Measurements from ENCODE around the gene SPEN. TPM values are rescaled to one million over a fixed set of nuclear protein-coding genes. Genes with fewer than 3 reads are reported as not detected.

The SPEN gene
- total RNA-seq, 1 donor from 2014 or later, result 24.0 TPM

- no peak for TF ChIP-seq CTCF (IDR thresholded peaks at IDR 0.05; ENCODE audit: insufficient read depth, low read length, poor library complexity, severe bottlenecking)
- Histone ChIP-seq H3K4me3 (ENCODE audit: low read depth, low read length) (no peak overlapping the region), H3K36me3 (ENCODE audit: control insufficient read depth, insufficient read depth, low read length) (no peaks in the 10 kb centered on the region), H3K27me3 (ENCODE audit: control insufficient read depth, insufficient read depth, low read length) (no peaks in the 10 kb centered on the region)
- DNase-seq (ENCODE audit: low read depth), result no peak
These were observed 15.8 kb downstream of the SPEN start for GRCh38 chr1:15863156-15863901.

GRCh38 chr1:15866721-15867201 is 19.3 kb downstream of the SPEN start:
- Histone ChIP-seq H3K36me3 (ENCODE audit: control insufficient read depth, insufficient read depth, low read length) (no peaks in the 10 kb centered on the region), H3K27me3 (ENCODE audit: control insufficient read depth, insufficient read depth, low read length) (no peaks in the 10 kb centered on the region), H3K4me3 (ENCODE audit: low read depth, low read length) (no peak overlapping the region)
- no peak for DNase-seq (ENCODE audit: low read depth)
- no peak for TF ChIP-seq CTCF (IDR thresholded peaks at IDR 0.05; ENCODE audit: insufficient read depth, low read length, poor library complexity, severe bottlenecking)

GRCh38 chr1:15867288-15867687 is 19.8 kb downstream of the SPEN start:
- DNase-seq (ENCODE audit: low read depth), result no peak
- H3K36me3 ChIP-seq (ENCODE audit: control insufficient read depth, insufficient read depth, low read length), result no peaks in the 10 kb centered on the region
- no peaks in the 10 kb centered on the region for H3K27me3 ChIP-seq (ENCODE audit: control insufficient read depth, insufficient read depth, low read length)

GRCh38 chr1:15869413-15869812 is 21.9 kb downstream of the SPEN start:
- H3K4me3 ChIP-seq (ENCODE audit: low read depth, low read length), result no peak overlapping the region
- TF ChIP-seq CTCF (IDR thresholded peaks at IDR 0.05; ENCODE audit: insufficient read depth, low read length, poor library complexity, severe bottlenecking), result no peak
- no peak for DNase-seq (ENCODE audit: low read depth)

More at GRCh38 chr1:15867288-15867687, 19.8 kb downstream of the SPEN start:
- no peak for TF ChIP-seq CTCF (IDR thresholded peaks at IDR 0.05; ENCODE audit: insufficient read depth, low read length, poor library complexity, severe bottlenecking)
- H3K4me3 ChIP-seq (ENCODE audit: low read depth, low read length), result no peak overlapping the region

GRCh38 chr1:15870421-15870820 is 22.9 kb downstream of the SPEN start:
- TF ChIP-seq CTCF (IDR thresholded peaks at IDR 0.05; ENCODE audit: insufficient read depth, low read length, poor library complexity, severe bottlenecking), result no peak
- no peaks in the 10 kb centered on the region for H3K27me3 ChIP-seq (ENCODE audit: control insufficient read depth, insufficient read depth, low read length)
- H3K36me3 ChIP-seq (ENCODE audit: control insufficient read depth, insufficient read depth, low read length), result no peaks in the 10 kb centered on the region
- H3K4me3 ChIP-seq (ENCODE audit: low read depth, low read length), result no peak overlapping the region
- DNase-seq (ENCODE audit: low read depth), result no peak

More at GRCh38 chr1:15869413-15869812, 21.9 kb downstream of the SPEN start:
- no peaks in the 10 kb centered on the region for H3K27me3 ChIP-seq (ENCODE audit: control insufficient read depth, insufficient read depth, low read length)
- H3K36me3 ChIP-seq (ENCODE audit: control insufficient read depth, insufficient read depth, low read length), result no peaks in the 10 kb centered on the region

GRCh38 chr1:15874471-15874870 is 27.0 kb downstream of the SPEN start:
- H3K27me3 ChIP-seq (ENCODE audit: control insufficient read depth, insufficient read depth, low read length), result no peaks in the 10 kb centered on the region
- H3K36me3 ChIP-seq (ENCODE audit: control insufficient read depth, insufficient read depth, low read length), result no peaks in the 10 kb centered on the region
- no peak for TF ChIP-seq CTCF (IDR thresholded peaks at IDR 0.05; ENCODE audit: insufficient read depth, low read length, poor library complexity, severe bottlenecking)
- DNase-seq (ENCODE audit: low read depth), result no peak
- H3K4me3 ChIP-seq (ENCODE audit: low read depth, low read length), result no peak overlapping the region

Measured in kidney epithelial cell (primary cell).